Upper lobe of right lung (tissue), 1 donor: ENCODE measurements around the gene OTOF. TPM values are rescaled to one million over a fixed set of nuclear protein-coding genes. Genes with fewer than 3 reads are reported as not detected.

Experiments used
- ATAC-seq: fragments of 200-7000 bp; cut with Tn5 transposase; one replicate; pipeline ENCODE4 v1.9.1; 2020; ENCODE audit warnings: mild to moderate bottlenecking, moderate library complexity
- DNase-seq: peaks from one replicate; pipeline ENCODE4 v3.0.0-alpha.2; 2020
- H3K27ac ChIP-seq: fragments of 200-600 bp; one replicate; pipeline ENCODE4 v1.8.0; 2022
- H3K27me3 ChIP-seq: fragments of 200-600 bp; one replicate; pipeline ENCODE4 v1.8.0; 2022; ENCODE audit warnings: mild to moderate bottlenecking
- H3K36me3 ChIP-seq: fragments of 200-600 bp; one replicate; pipeline ENCODE4 v1.8.0; 2022
- H3K4me1 ChIP-seq: fragments of 200-600 bp; one replicate; pipeline ENCODE4 v1.8.0; 2022
- H3K4me3 ChIP-seq: fragments of 200-600 bp; one replicate; pipeline ENCODE4 v1.8.0; 2022; ENCODE audit warnings: mild to moderate bottlenecking
- H3K9me3 ChIP-seq: fragments of 200-600 bp; one replicate; pipeline ENCODE4 v1.8.0; 2022
- intact Hi-C: fragments of 100-400 bp; cut with DNase I; formaldehyde crosslinking; loops from one replicate; pipeline ENCODE4 v1.11.0; 2022
- total RNA-seq: library from RNA; stranded (reverse); fragmentation: NEBNext Ultra II Directional; extraction: Animal tissue kit (Norgen Biotek cat#: 25700); gene quantifications from one replicate; pipeline ENCODE4 v1.2.1, GENCODE V29; 2021
- TF ChIP-seq, protein P1 (sequence below): fragments of 200-600 bp; IDR thresholded peaks from one replicate; pipeline ENCODE4 v1.8.0; 2022; ENCODE audit warnings: antibody characterized with exemption
- donor health status: DM: no; HTN: yes; CAD: no; lungs with severe emphysema.

OTOF gene
- total RNA-seq, 1 donor from 2014 or later, result 0.69 TPM

DNA sequence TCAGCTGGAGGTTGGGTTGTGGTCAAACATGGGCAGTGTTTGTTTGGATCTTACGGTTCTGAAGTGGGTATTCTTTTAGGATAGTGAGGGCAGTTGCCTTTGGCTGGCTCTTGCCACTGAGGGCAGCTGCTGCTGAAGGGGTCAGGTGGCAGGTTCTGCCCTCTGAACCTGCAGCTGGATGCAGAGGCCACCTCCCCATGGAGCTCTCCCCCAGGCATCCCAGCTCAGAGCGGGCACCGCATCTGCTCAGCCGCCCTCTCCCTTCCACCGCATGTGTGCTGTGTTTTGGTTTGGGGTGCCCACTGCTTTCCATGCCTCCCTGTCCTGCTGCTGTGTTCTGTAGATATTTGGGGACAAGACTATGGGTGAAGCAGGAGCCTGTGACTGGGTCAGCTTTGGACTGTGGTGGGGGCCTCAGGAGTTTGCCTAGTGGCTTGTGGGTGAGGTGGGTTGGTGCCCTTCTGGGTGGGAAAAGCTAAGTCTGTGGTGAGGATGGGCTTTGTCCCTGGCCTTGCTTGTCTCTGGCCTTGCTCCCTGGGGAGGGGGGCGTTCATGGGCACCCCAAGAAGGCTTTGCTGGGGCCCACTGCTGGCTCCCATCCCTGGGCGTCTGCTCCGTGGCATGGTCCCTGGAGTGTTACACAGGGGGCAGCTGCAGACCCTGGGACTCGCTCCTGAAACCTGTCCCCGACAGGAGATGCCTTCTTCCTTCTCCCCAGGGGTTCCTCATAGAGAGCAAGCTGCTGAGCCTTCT, 28.5 kb downstream of the OTOF start:
- no peak overlapping the region for H3K4me3 ChIP-seq
- intact Hi-C loops, result no loop called here
- no peak overlapping the region for H3K27ac ChIP-seq
- no peaks in the 10 kb centered on the region for H3K4me1 ChIP-seq
- no peaks in the 10 kb centered on the region for H3K27me3 ChIP-seq
- H3K9me3 ChIP-seq, result no peaks in the 10 kb centered on the region
- no peak for ATAC-seq
- no peaks in the 10 kb centered on the region for H3K36me3 ChIP-seq
- TF ChIP-seq, protein P1, sequence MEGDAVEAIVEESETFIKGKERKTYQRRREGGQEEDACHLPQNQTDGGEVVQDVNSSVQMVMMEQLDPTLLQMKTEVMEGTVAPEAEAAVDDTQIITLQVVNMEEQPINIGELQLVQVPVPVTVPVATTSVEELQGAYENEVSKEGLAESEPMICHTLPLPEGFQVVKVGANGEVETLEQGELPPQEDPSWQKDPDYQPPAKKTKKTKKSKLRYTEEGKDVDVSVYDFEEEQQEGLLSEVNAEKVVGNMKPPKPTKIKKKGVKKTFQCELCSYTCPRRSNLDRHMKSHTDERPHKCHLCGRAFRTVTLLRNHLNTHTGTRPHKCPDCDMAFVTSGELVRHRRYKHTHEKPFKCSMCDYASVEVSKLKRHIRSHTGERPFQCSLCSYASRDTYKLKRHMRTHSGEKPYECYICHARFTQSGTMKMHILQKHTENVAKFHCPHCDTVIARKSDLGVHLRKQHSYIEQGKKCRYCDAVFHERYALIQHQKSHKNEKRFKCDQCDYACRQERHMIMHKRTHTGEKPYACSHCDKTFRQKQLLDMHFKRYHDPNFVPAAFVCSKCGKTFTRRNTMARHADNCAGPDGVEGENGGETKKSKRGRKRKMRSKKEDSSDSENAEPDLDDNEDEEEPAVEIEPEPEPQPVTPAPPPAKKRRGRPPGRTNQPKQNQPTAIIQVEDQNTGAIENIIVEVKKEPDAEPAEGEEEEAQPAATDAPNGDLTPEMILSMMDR, result no peak
- no peak for DNase-seq

DNA sequence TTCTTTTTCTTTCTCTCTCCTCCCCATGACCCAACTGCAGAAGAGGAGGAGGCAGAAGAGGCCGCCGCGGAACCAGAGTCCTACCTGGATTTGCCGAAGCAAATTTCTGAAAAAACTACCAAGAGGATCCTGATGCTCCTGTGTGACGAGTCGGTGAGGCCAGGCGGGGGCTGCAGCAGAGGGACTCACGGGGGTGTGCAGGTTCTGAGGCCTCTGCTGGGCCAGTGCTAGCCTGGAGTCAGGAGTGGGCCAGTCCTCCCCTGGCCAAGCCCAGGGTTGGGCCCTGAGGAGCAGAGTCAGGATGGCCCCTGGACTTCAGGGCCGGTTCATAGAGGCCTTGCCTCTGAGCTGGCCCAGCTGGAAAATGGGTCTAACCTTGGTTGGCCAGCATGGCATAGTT, 29.3 kb downstream of the OTOF start:
- no peak overlapping the region for H3K27ac ChIP-seq
- no peaks in the 10 kb centered on the region for H3K4me1 ChIP-seq
- no peaks in the 10 kb centered on the region for H3K9me3 ChIP-seq
- no peak overlapping the region for H3K4me3 ChIP-seq
- no peaks in the 10 kb centered on the region for H3K27me3 ChIP-seq
- intact Hi-C loops, result no loop called here
- TF ChIP-seq, protein P1, result no peak
- H3K36me3 ChIP-seq, result no peaks in the 10 kb centered on the region
- no peak for DNase-seq
- peak; percentile 37 for ATAC-seq

DNA sequence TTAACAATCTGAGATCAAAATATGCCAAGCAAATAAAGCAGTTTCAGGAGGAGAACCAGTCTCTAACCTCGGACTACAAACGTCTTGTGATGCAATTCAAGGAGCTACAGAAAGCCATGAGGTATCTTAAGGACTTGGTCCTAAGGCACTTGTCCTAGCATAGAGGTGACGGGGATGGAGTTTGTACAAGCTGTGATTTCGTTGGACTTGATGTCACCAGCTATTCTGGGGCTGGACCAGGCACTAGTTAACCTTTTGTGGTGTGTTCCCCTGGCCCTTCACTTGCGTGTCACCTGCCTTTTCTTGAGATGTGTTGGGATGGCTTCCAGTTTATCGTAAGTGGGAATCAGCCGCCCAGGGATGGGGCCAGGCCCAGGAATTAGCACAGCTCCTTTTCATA, 33.7 kb downstream of the OTOF start:
- intact Hi-C loops, result no loop called here
- H3K27me3 ChIP-seq, result no peaks in the 10 kb centered on the region
- no peaks in the 10 kb centered on the region for H3K36me3 ChIP-seq
- no peak overlapping the region for H3K4me3 ChIP-seq
- no peaks in the 10 kb centered on the region for H3K4me1 ChIP-seq
- TF ChIP-seq, protein P1, result no peak
- ATAC-seq (no peak), DNase-seq (no peak)
- H3K27ac ChIP-seq, result no peak overlapping the region
- no peaks in the 10 kb centered on the region for H3K9me3 ChIP-seq

- no peak overlapping the region for H3K4me3 ChIP-seq
- no peaks in the 10 kb centered on the region for H3K36me3 ChIP-seq
- no peaks in the 10 kb centered on the region for H3K27me3 ChIP-seq
- DNase-seq, result no peak
- ATAC-seq, result no peak
- H3K9me3 ChIP-seq, result no peaks in the 10 kb centered on the region
- TF ChIP-seq, protein P1, result no peak
- no peaks in the 10 kb centered on the region for H3K4me1 ChIP-seq
- intact Hi-C loops, result no loop called here
- no peak overlapping the region for H3K27ac ChIP-seq
Observed at GRCh38 chr2:26442707-26443106, 35.2 kb downstream of the OTOF start.

DNA sequence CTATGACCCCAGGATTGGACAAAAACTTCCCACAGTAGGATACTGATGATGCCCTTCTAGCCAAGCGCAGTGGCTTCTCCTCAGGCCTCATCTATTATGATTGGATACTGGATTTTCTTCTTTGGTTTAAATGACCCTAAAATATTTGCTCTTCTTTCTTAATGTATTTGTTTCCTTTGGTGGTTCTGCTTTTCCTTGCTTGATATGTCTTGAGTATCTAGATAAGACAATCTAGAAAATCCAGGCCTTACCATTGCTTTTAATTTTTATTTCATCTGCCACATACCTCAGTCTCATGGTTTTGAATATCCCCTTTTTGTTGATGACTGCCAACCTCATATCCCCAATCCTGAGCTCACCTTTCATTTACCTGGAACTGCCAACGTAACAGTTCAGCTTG, 35.6 kb downstream of the OTOF start:
- H3K4me1 ChIP-seq, result no peaks in the 10 kb centered on the region
- ATAC-seq, result no peak
- TF ChIP-seq, protein P1, result no peak
- H3K27ac ChIP-seq, result no peak overlapping the region
- H3K4me3 ChIP-seq, result no peak overlapping the region
- intact Hi-C loops, result no loop called here
- no peak for DNase-seq
- H3K9me3 ChIP-seq, result no peaks in the 10 kb centered on the region
- H3K27me3 ChIP-seq, result no peaks in the 10 kb centered on the region
- H3K36me3 ChIP-seq, result no peaks in the 10 kb centered on the region

DNA sequence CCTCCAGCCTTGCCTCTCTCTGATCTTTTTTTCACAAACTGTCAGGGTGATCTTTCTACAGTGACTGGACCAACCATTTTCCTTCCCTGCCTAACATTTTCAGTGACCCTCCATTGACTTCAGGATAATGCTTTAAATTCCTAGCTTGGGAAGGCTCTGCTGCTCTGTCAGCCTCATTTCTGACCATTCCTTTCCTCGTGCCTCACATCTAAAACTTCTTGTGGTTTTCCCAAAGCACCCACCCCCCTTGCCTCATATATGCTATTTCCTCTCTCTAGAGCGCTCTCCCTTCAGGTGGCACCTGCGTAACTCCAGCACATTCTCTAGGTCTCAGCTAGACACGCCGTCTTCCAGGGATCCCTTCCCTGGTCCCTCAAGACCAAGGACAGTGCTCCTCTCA, 39.0 kb downstream of the OTOF start:
- TF ChIP-seq, protein P1, result no peak
- H3K4me3 ChIP-seq, result no peak overlapping the region

More for the DNA sequence above, 39.0 kb downstream of the OTOF start:
- no peaks in the 10 kb centered on the region for H3K36me3 ChIP-seq
- H3K27me3 ChIP-seq, result no peaks in the 10 kb centered on the region
- H3K27ac ChIP-seq, result no peak overlapping the region
- no peaks in the 10 kb centered on the region for H3K9me3 ChIP-seq
- H3K4me1 ChIP-seq, result no peaks in the 10 kb centered on the region
- intact Hi-C loops, result no loop called here
- DNase-seq, result no peak
- no peak for ATAC-seq
